Nephron progenitor cell (in vitro differentiated cells): ENCODE measurements around the gene TRAM1L1.

Experiments
- DNase-seq: peaks from one replicate; pipeline ENCODE4 v3.0.0; 2021
- H3K27ac Mint-ChIP-seq: 2 replicates; pipeline ENCODE4 v1.8.0; 2021; ENCODE audit warnings: mild to moderate bottlenecking, moderate library complexity, mixed read lengths
- H3K27me3 Mint-ChIP-seq: 2 replicates; pipeline ENCODE4 v1.8.0; 2021; ENCODE audit warnings: mild to moderate bottlenecking, low read depth, mixed read lengths; ENCODE audit not compliant: poor library complexity
- H3K36me3 Mint-ChIP-seq: 2 replicates; pipeline ENCODE4 v1.8.0; 2021; ENCODE audit warnings: low read depth, mixed read lengths
- H3K4me1 Mint-ChIP-seq: 2 replicates; pipeline ENCODE4 v1.8.0; 2021; ENCODE audit warnings: mixed read lengths
- H3K4me3 Mint-ChIP-seq: 2 replicates; pipeline ENCODE4 v1.8.0; 2021; ENCODE audit warnings: mild to moderate bottlenecking, moderate library complexity, mixed read lengths
- H3K9me3 Mint-ChIP-seq: 2 replicates; pipeline ENCODE4 v1.8.0; 2021; ENCODE audit warnings: mild to moderate bottlenecking, moderate library complexity, mixed read lengths
- TF ChIP-seq, protein P1 (sequence below): fragments of 200-600 bp; sonication (generic); IDR thresholded peaks from 2 replicates; pipeline ENCODE4 v1.5.0; 2021; ENCODE audit warnings: antibody characterized with exemption

TRAM1L1 gene

DNA sequence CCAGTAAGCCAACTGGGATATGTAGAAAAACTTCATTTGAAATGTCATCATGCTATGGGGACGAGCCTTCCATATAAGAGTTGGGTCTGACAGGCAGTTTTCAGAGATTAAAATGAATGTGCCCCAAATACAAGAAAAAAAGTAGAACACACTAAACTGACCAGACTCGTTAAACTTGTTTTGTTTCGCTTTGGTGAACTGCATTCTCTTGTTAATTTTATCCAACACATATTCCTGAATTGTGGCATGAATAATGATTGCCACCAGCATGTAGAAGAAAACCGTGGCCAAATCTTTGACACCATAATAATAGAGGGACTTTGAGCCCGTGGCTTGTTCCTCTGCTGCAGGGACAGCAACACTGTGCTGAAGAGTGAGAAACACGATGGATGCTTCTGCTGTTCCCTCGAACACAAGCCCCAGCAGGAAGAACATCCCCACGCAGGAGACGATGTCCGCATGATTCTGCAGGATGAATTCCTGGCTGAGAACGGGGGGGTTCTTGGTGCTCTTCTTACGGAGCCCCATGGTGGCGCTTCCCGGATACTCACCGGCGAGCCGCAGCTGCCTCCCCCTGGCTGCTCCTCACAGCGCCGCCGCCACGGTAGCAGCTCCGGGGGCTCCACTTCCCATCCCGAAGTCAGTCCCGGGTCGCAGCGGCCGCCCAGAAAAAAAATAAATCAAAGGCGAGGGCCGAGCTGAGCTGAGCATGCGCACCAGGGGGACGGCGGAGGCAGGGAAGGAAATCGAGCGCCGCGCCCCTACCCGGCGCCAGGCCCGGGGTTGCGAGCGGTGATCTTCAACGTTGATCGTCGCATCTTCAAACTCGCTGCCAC, at the start of gene TRAM1L1:
Gene TRAM1L1 (minus strand): TSS at position 711 of the 836 bp plus-strand sequence. CDS start 183 bp downstream, at position 528.
- TF ChIP-seq, protein P1, sequence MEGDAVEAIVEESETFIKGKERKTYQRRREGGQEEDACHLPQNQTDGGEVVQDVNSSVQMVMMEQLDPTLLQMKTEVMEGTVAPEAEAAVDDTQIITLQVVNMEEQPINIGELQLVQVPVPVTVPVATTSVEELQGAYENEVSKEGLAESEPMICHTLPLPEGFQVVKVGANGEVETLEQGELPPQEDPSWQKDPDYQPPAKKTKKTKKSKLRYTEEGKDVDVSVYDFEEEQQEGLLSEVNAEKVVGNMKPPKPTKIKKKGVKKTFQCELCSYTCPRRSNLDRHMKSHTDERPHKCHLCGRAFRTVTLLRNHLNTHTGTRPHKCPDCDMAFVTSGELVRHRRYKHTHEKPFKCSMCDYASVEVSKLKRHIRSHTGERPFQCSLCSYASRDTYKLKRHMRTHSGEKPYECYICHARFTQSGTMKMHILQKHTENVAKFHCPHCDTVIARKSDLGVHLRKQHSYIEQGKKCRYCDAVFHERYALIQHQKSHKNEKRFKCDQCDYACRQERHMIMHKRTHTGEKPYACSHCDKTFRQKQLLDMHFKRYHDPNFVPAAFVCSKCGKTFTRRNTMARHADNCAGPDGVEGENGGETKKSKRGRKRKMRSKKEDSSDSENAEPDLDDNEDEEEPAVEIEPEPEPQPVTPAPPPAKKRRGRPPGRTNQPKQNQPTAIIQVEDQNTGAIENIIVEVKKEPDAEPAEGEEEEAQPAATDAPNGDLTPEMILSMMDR, result no peak
- peak within 1 kb of the TSS; percentile 86 for H3K4me3 Mint-ChIP-seq
- H3K9me3 Mint-ChIP-seq, result peaks cover 22% of the 10 kb centered on the region
- peaks cover 20% of the 10 kb centered on the region for H3K36me3 Mint-ChIP-seq
- DNase-seq, result peak; percentile 89
- peaks cover 14% of the 10 kb centered on the region for H3K4me1 Mint-ChIP-seq
- peak within 1 kb of the TSS; percentile 36 for H3K27ac Mint-ChIP-seq
- H3K27me3 Mint-ChIP-seq, result peaks cover 6% of the 10 kb centered on the region

DNA sequence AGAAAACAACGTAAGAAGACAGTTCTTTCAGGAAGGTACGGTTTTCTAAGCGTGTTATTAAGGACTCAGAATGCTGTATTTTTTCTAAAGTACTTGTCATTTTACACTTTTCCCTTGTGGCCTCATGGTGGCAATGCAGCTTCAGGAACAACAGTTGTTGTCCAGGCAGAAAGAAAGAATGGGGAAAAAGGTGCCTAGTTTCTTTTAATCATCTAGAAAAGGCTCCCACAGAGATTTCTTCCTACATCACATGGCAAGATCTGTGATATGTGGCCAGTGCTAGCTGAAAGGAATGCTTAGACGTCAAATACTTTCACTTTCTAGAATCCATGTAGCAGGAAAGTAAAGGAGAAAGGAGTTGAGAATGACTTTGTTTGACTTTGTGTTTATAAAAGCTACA, 49.0 kb upstream of the TRAM1L1 start:
- H3K4me3 Mint-ChIP-seq, result no peak overlapping the region
- peaks cover 23% of the 10 kb centered on the region for H3K9me3 Mint-ChIP-seq
- peaks cover 9% of the 10 kb centered on the region for H3K36me3 Mint-ChIP-seq
- TF ChIP-seq, protein P1, result peak; percentile 54
- no peak overlapping the region for H3K27ac Mint-ChIP-seq
- H3K27me3 Mint-ChIP-seq, result no peaks in the 10 kb centered on the region
- DNase-seq, result peak; percentile 36
- peaks cover 6% of the 10 kb centered on the region for H3K4me1 Mint-ChIP-seq

DNA sequence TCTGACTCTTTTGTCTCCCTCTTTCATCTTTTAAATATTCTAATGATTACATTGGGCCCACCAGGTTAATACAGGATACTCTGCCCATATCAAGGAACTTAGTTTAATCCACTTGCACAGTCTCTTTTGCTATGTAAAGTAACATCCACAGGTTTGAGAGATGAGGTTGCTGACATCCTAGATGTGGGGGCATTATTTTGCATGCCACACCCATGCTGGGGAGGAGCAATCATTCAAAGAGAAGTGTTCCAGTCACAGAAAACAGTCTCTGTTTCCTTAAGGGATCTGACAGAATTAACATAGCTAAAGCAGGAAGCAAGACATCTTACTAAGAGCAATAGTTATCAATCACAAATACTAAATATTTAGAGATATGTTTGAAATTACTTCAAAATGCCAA, 11.5 kb upstream of the TRAM1L1 start:
- Mint-ChIP-seq H3K9me3 (no peaks in the 10 kb centered on the region), H3K27me3 (no peaks in the 10 kb centered on the region), H3K27ac (no peak overlapping the region), H3K4me1 (no peaks in the 10 kb centered on the region), H3K4me3 (no peak overlapping the region), H3K36me3 (no peaks in the 10 kb centered on the region)
- TF ChIP-seq, protein P1, result no peak
- DNase-seq, result no peak

DNA sequence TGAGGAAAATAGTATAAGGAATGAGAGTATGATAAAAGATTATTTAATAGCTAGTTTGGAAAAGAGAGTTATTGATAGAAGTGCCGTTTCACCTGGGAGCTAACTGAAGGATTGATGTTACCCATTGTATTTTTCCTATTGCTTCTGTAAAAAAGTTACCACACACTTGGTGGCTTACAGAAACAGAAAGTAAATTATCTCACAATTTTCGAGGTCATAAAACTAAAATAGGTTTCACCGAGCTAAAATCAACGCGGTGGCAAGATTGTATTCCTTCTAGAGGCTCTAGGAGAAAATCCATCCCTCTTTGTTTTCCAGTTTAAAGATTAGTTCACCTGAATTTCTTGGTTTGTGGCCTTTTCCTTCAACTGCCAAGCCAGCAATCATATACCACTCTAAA, 11.1 kb upstream of the TRAM1L1 start:
- no peak overlapping the region for H3K27ac Mint-ChIP-seq
- H3K9me3 Mint-ChIP-seq, result no peaks in the 10 kb centered on the region
- no peaks in the 10 kb centered on the region for H3K4me1 Mint-ChIP-seq
- TF ChIP-seq, protein P1, result no peak
- no peaks in the 10 kb centered on the region for H3K36me3 Mint-ChIP-seq
- H3K27me3 Mint-ChIP-seq, result no peaks in the 10 kb centered on the region
- DNase-seq, result no peak
- H3K4me3 Mint-ChIP-seq, result no peak overlapping the region

DNA sequence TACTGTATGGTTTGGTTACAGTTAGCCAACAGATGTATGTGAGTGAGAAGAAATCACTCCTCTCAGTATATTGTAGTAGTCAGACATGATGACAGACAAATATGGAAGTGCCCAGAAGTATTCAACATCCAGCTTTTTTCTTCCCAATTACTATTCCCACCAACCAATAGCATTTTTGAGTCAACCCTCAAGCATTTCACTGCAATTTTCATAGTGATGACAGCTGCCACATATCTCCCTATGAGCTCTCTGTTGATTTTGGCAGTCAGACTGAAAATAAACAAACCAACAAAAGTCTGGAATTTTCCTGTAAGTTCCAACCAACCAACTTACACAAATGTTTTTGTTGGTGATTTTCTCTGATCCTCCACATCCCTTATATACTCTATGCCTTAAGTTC, 8.2 kb upstream of the TRAM1L1 start:
- no peaks in the 10 kb centered on the region for H3K9me3 Mint-ChIP-seq
- H3K4me1 Mint-ChIP-seq, result no peaks in the 10 kb centered on the region
- DNase-seq, result no peak
- H3K4me3 Mint-ChIP-seq, result no peak overlapping the region
- no peaks in the 10 kb centered on the region for H3K36me3 Mint-ChIP-seq
- H3K27me3 Mint-ChIP-seq, result no peaks in the 10 kb centered on the region
- TF ChIP-seq, protein P1, result no peak
- no peak overlapping the region for H3K27ac Mint-ChIP-seq

DNA sequence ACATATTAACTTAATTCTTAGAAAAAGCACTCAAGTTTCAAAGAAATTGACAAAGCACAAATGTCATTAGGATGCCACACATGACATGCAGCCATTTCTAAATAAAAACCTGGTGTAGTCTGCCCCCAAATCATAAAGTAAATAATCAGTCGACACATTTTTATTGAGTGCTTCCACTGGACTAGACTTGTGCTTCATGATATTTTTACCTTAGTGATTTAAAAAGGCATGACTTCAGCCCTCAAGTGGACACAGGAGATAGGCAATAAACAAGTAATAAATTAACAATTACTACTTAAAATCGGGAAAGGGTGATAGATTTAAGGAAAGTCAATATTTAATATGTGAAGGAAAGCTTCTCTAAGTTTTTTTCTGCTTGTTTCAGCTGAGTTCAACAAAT, 7.6 kb downstream of the TRAM1L1 start:
- no peak overlapping the region for H3K27ac Mint-ChIP-seq
- H3K27me3 Mint-ChIP-seq, result no peaks in the 10 kb centered on the region
- H3K4me3 Mint-ChIP-seq, result no peak overlapping the region
- TF ChIP-seq, protein P1, result no peak
- H3K36me3 Mint-ChIP-seq, result peaks cover 9% of the 10 kb centered on the region
- H3K4me1 Mint-ChIP-seq, result no peaks in the 10 kb centered on the region
- H3K9me3 Mint-ChIP-seq, result peaks cover 9% of the 10 kb centered on the region
- no peak for DNase-seq
